EH (cell line): ENCODE results near the gene SUCLG2.
A peak's percentile ranks its signal among the peaks of the same experiment; 100 is the strongest.
"Not testable (repeated sequence)": the region's sequence is repeated elsewhere in the genome, so short reads cannot be mapped to it uniquely, and the experiment has no call there.

Source experiments
- DNase-seq: peaks from one replicate; pipeline ENCODE4 v3.0.0-alpha.2; 2015; ENCODE audit warnings: low read depth

SUCLG2 gene

GRCh38 chr3:67559029-67559605 lies 95.3 kb downstream of the SUCLG2 start:
- DNase-seq, result no peak

GRCh38 chr3:67558426-67558825 lies 96.0 kb downstream of the SUCLG2 start:
- peak; percentile 3 for DNase-seq

- DNase-seq, result no peak
Observed at GRCh38 chr3:67557848-67558355, 96.5 kb downstream of the SUCLG2 start.

- DNase-seq, result no peak
Observed at GRCh38 chr3:67551361-67552016, 102.9 kb downstream of the SUCLG2 start.

GRCh38 chr3:67550541-67550940 lies 103.9 kb downstream of the SUCLG2 start:
- no peak for DNase-seq

GRCh38 chr3:67542502-67543250 lies 111.7 kb downstream of the SUCLG2 start:
- peak; percentile 65 for DNase-seq

GRCh38 chr3:67540198-67540894 lies 114.1 kb downstream of the SUCLG2 start:
- no peak for DNase-seq

GRCh38 chr3:67537203-67537602 lies 117.2 kb downstream of the SUCLG2 start:
- DNase-seq, result not testable (repeated sequence)

- DNase-seq, result peak; percentile 32
Observed at GRCh38 chr3:67535006-67535405, 119.4 kb downstream of the SUCLG2 start.

- peak; percentile 7 for DNase-seq
Observed at GRCh38 chr3:67534594-67534993, 119.8 kb downstream of the SUCLG2 start.

GRCh38 chr3:67531181-67532101 lies 123.0 kb downstream of the SUCLG2 start:
- peak; percentile 68 for DNase-seq

- DNase-seq, result peak; percentile 39
Observed at GRCh38 chr3:67529915-67530314, 124.5 kb downstream of the SUCLG2 start.

- DNase-seq, result peak; percentile 12
Observed at GRCh38 chr3:67529337-67529736, 125.1 kb downstream of the SUCLG2 start.

- peak; percentile 94 for DNase-seq
Observed at GRCh38 chr3:67526246-67526645, 128.2 kb downstream of the SUCLG2 start.

- DNase-seq, result peak; percentile 42
Observed at GRCh38 chr3:67524046-67524445, 130.4 kb downstream of the SUCLG2 start.

GRCh38 chr3:67522081-67522480 lies 132.3 kb downstream of the SUCLG2 start:
- peak; percentile 28 for DNase-seq

GRCh38 chr3:67521053-67521646 lies 133.3 kb downstream of the SUCLG2 start:
- DNase-seq, result no peak

GRCh38 chr3:67518236-67518635 lies 136.2 kb downstream of the SUCLG2 start:
- peak; percentile 70 for DNase-seq

GRCh38 chr3:67517781-67518180 lies 136.6 kb downstream of the SUCLG2 start:
- peak; percentile 3 for DNase-seq

GRCh38 chr3:67516496-67516895 lies 137.9 kb downstream of the SUCLG2 start:
- DNase-seq, result no peak

GRCh38 chr3:67515778-67516177 lies 138.6 kb downstream of the SUCLG2 start:
- no peak for DNase-seq
